ENCODE results near the gene TENM3.

The TENM3 gene

DNA sequence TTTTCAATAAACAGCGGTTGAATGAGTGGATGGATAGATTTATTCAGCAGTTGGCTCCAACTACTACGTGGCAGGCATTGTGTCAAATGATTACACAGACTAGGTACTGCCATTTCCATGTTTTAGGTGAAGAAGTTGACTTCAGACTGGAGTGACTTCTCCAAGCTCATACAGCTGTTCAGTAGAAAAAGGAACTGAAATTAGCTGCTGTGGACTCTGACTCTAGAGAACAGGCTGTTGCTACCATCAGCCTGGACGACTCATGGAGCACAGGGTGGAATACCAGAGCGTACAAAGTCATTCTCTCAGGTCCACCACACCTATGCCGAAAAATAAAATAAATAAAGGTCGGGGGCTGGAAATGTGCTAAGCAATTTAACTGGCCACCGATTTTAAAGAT, 45.3 kb downstream of the TENM3 start:
- H3K4me3 ChIP-seq (ENCODE audit: control insufficient read depth, low read depth, low read length), result no peak overlapping the region
- TF ChIP-seq, protein P1, sequence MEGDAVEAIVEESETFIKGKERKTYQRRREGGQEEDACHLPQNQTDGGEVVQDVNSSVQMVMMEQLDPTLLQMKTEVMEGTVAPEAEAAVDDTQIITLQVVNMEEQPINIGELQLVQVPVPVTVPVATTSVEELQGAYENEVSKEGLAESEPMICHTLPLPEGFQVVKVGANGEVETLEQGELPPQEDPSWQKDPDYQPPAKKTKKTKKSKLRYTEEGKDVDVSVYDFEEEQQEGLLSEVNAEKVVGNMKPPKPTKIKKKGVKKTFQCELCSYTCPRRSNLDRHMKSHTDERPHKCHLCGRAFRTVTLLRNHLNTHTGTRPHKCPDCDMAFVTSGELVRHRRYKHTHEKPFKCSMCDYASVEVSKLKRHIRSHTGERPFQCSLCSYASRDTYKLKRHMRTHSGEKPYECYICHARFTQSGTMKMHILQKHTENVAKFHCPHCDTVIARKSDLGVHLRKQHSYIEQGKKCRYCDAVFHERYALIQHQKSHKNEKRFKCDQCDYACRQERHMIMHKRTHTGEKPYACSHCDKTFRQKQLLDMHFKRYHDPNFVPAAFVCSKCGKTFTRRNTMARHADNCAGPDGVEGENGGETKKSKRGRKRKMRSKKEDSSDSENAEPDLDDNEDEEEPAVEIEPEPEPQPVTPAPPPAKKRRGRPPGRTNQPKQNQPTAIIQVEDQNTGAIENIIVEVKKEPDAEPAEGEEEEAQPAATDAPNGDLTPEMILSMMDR (IDR thresholded peaks at IDR 0.05; ENCODE audit: control insufficient read depth, insufficient read depth, low read depth, low read length, missing control alignments), result no peak
- DNase-seq (ENCODE audit: low read depth), result no peak

- TF ChIP-seq, protein P1 (IDR thresholded peaks at IDR 0.05; ENCODE audit: control insufficient read depth, insufficient read depth, low read depth, low read length, missing control alignments), result no peak
- H3K4me3 ChIP-seq (ENCODE audit: control insufficient read depth, low read depth, low read length), result no peak overlapping the region
- DNase-seq (ENCODE audit: low read depth), result no peak
These were observed 46.6 kb downstream of the TENM3 start for GRCh38 chr4:182289809-182290208.

DNA sequence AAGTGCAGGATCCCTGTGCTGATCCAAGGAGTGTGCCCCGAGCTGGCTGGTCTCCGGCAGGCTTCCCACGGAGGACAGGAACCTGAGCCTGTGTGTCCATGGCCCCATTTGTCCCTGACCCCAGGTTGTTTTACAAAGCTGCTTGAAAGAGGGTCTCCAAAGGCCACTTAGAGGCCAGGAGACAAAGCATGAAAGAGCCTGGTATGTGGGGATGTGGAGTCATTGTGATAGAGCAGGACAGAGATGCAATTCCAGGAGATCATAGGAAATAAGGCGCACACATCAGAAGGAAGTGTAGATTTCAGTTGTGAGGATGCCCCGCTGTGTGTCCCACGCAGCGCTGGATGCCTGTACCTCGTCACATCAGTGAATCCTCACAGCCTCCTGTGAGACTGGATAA, 48.0 kb downstream of the TENM3 start:
- TF ChIP-seq, protein P1 (IDR thresholded peaks at IDR 0.05; ENCODE audit: control insufficient read depth, insufficient read depth, low read depth, low read length, missing control alignments), result no peak
- H3K4me3 ChIP-seq (ENCODE audit: control insufficient read depth, low read depth, low read length), result no peak overlapping the region
- no peak for DNase-seq (ENCODE audit: low read depth)

DNA sequence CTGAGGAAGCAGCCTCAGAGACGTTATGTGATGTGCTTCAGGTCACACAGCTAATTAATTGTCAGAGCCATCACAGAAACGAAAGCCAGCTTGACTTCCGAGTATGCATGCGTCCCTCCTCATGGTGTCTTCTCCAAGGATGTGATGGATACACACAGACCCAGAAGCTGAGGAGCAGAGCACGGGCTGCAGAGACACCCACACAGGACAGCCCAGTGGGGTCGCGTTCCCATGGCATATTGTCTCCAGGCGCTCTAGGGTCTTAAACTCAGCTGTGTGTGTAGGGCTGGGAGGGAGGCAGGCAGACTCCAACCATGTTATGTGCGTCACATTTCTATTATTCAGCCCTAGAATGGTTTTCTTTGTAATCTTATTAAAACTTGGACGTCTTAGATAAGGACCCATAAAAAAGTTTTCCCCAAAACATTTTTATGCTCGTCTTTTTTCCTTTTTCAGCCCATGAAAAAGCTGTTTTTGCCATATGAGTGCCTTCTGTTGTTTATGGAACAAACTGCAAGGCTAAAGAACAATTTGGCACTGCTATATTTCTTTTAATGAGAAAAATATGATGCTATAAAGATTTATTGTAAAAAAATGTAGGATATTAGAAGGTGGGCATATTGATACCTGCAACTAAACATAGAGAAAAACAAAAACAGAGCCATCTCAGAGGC, 48.5 kb downstream of the TENM3 start:
- no peak for DNase-seq (ENCODE audit: low read depth)
- H3K4me3 ChIP-seq (ENCODE audit: control insufficient read depth, low read depth, low read length), result no peak overlapping the region
- TF ChIP-seq, protein P1 (IDR thresholded peaks at IDR 0.05; ENCODE audit: control insufficient read depth, insufficient read depth, low read depth, low read length, missing control alignments), result no peak

DNA sequence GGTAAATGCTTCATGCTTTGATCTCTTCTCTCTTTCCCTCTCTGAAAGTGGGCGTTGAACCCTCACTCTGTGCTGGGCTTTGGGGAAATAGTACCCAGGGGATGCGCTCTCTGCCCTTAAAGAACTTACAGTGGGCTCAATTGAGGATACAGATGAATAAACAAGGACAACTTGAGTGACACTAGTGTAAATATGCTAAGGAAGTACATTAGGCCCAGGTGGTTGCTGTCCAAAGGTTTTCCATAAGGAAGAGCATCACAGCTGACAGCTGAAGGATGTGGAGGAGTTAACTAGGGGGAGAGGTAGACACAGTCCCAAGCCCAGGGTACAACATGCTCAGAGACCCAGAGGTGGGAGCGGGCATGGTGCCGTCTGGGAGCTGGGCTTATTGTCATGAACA, 49.4 kb downstream of the TENM3 start:
- TF ChIP-seq, protein P1 (IDR thresholded peaks at IDR 0.05; ENCODE audit: control insufficient read depth, insufficient read depth, low read depth, low read length, missing control alignments), result no peak
- no peak for DNase-seq (ENCODE audit: low read depth)
- no peak overlapping the region for H3K4me3 ChIP-seq (ENCODE audit: control insufficient read depth, low read depth, low read length)

GRCh38 chr4:182293691-182294255, 50.6 kb downstream of the TENM3 start:
- TF ChIP-seq, protein P1 (IDR thresholded peaks at IDR 0.05; ENCODE audit: control insufficient read depth, insufficient read depth, low read depth, low read length, missing control alignments), result no peak
- DNase-seq (ENCODE audit: low read depth), result no peak
- no peak overlapping the region for H3K4me3 ChIP-seq (ENCODE audit: control insufficient read depth, low read depth, low read length)
